T-cell (primary cell): ENCODE measurements around the gene SOSTDC1. TPM values are rescaled to one million over a fixed set of nuclear protein-coding genes. Genes with fewer than 3 reads are reported as not detected.

ENCODE experiments used
- ATAC-seq, 4 experiments: fragments of 200-7000 bp in 3 of 4; fragments of 150-1000 bp in 1 of 4; cut with Tn5 transposase; replicated peaks in 1 of 4; 1 replicate in 3 of 4; 2 replicates in 1 of 4; pipeline ENCODE4 v1.10.0; 2021; ENCODE audit warnings: moderate library complexity in 3 of 4, mild to moderate bottlenecking in 2 of 4, moderate number of reproducible peaks in 1 of 4
- CTCF ChIA-PET, 2 donors: fragments of 300-600 bp; sonication (Branson Sonifier 250); formaldehyde crosslinking; loops; one replicate each; lab custom pipeline; 2022; ENCODE audit warnings: antibody characterized with exemption in 2 of 2; lab: Charles Lee
- POLR2A ChIA-PET, 2 donors: fragments of 300-600 bp; sonication (Branson Sonifier 250); formaldehyde crosslinking; loops; one replicate each; lab custom pipeline; 2022; ENCODE audit warnings: antibody characterized with exemption in 2 of 2; lab: Charles Lee
- DNase-seq, 35 experiments: peaks; one replicate each; pipeline versions ENCODE4 v3.0.0 to v3.0.0-alpha.2; 2013 to 2023
- H3K27ac ChIP-seq: one replicate; pipeline ENCODE4 v1.5.1; 2013; ENCODE audit warnings: low read length
- H3K27me3 ChIP-seq, 2 experiments: replicated peaks in 1 of 2; 1 replicate in 1 of 2; 2 replicates in 1 of 2; pipeline versions ENCODE4 v1.6.1 to v1.7.0; 2013; ENCODE audit warnings: low read length in 1 of 2, mixed read lengths in 1 of 2; ENCODE audit not compliant: control insufficient read depth in 2 of 2, insufficient read depth in 2 of 2; ENCODE audit errors: extremely low read depth in 1 of 2
- H3K36me3 ChIP-seq, 2 donors: 1 replicate in 1 of 2; 2 replicates in 1 of 2; pipeline versions ENCODE4 v1.6.1 to v1.7.0; 2013; ENCODE audit warnings: low read length in 1 of 2; ENCODE audit not compliant: control insufficient read depth in 2 of 2, insufficient read depth in 1 of 2; ENCODE audit errors: extremely low read depth in 1 of 2
- H3K4me1 ChIP-seq, 2 experiments: 1 replicate in 1 of 2; 2 replicates in 1 of 2; pipeline versions ENCODE4 v1.6.1 to v1.7.0; 2013; ENCODE audit warnings: low read length in 2 of 2, mixed read lengths in 1 of 2; ENCODE audit not compliant: insufficient read depth in 2 of 2, control insufficient read depth in 1 of 2; ENCODE audit errors: extremely low read depth in 1 of 2
- H3K4me3 ChIP-seq, 2 donors: 1 replicate in 1 of 2; 2 replicates in 1 of 2; pipeline versions ENCODE4 v1.5.1 to v1.7.0; 2013; ENCODE audit warnings: mild to moderate bottlenecking in 2 of 2, low read length in 1 of 2, moderate library complexity in 1 of 2; ENCODE audit not compliant: control insufficient read depth in 1 of 2; ENCODE audit errors: extremely low read depth in 1 of 2
- H3K9me3 ChIP-seq: 2 replicates; pipeline ENCODE4 v1.7.0; 2013
- H3K27ac Mint-ChIP-seq, 2 donors: one replicate each; pipeline ENCODE4 v1.8.0; 2020 to 2021; ENCODE audit warnings: mild to moderate bottlenecking in 2 of 2, mixed read lengths in 2 of 2
- H3K27me3 Mint-ChIP-seq, 2 donors: one replicate each; pipeline ENCODE4 v1.8.0; 2021 to 2022; ENCODE audit warnings: mixed read lengths in 2 of 2
- H3K36me3 Mint-ChIP-seq: one replicate; pipeline ENCODE4 v1.8.0; 2021; ENCODE audit warnings: mixed read lengths
- H3K4me1 Mint-ChIP-seq, 3 donors: one replicate each; pipeline ENCODE4 v1.8.0; 2020 to 2022; ENCODE audit warnings: mixed read lengths in 3 of 3, mild to moderate bottlenecking in 1 of 3
- H3K4me3 Mint-ChIP-seq, 3 donors: one replicate each; pipeline ENCODE4 v1.8.0; 2020 to 2022; ENCODE audit warnings: mild to moderate bottlenecking in 3 of 3, mixed read lengths in 3 of 3, moderate library complexity in 3 of 3
- H3K9me3 Mint-ChIP-seq, 3 donors: one replicate each; pipeline ENCODE4 v1.8.0; 2020 to 2022; ENCODE audit warnings: mixed read lengths in 3 of 3
- WGBS: methylation state at CpG from one replicate; pipeline ENCODE4 v1.1.5; 2013; ENCODE audit warnings: missing lambda C conversion rate; ENCODE audit not compliant: insufficient coverage; 5-methylcytosine and 5-hydroxymethylcytosine counted together
- total RNA-seq, 35 experiments: library from RNA in 6 of 35; stranded (reverse) in 6 of 35; fragments of 120-200 nt in 1 of 35; gene quantifications; one replicate each; pipeline versions ENCODE4 v1.2.1 to v1.2.4 and lab custom pipeline; 2013 to 2026

SOSTDC1 gene
- total RNA-seq, 5 donors from 2014 or later (not counting 1 experiment from before 2014, with no cell fraction given), result not detected

DNA sequence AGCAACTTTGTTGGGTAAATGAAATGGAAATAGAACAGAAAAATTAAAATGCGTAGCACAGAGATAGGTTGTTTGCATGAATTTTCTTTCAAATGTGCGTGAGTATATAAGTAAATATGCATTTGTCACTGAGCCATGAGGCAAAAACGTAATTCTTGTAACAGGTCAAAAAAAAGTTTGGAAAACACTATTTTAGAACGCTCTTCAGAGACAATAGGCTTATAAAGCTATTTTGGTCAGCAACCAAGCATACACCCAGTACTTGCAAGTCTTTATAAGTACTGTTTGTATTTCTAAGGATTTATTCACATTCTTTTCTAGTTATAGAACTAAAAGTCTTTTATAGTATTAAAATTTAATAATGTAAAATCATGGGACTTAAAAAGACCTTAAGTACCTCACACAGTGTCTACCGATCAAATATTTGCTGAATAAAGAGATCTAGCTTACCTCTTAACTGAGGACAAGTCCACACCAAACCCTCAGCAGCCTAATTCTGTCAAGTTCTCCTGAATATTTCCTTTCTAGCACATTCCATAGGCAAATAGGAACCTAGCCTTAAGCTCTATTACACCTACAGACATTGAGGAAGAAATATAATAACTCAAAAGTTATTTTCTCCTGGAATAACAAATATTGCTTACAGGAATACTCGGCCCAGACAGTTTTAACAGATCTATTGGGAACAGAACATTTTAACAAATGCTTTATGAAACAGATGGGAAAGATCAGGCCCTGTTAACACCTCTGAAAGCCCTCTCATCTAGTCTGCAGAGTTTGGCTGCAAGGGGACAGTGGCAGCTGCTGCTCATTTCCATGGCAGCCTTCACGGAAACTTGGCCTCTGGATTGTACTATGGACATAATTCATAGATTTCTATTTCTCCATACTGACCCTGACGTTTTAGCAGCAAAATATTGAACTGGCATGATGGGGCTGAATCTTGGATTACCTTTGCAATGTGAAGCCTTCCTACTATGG lies 53.0 kb downstream of the SOSTDC1 start:
- Mint-ChIP-seq H3K9me3 (no peaks in the 10 kb centered on the region), H3K4me3 (no peak overlapping the region), H3K4me1 (peaks cover 0 to 4% (median 0%) of the 10 kb centered on the region in 3 donors), H3K36me3 (no peaks in the 10 kb centered on the region), H3K27ac (no peak overlapping the region), H3K27me3 (no peaks in the 10 kb centered on the region)
- Histone ChIP-seq H3K9me3 (no peaks in the 10 kb centered on the region), H3K27me3 (no peaks in the 10 kb centered on the region), H3K4me1 (no peaks in the 10 kb centered on the region), H3K36me3 (no peaks in the 10 kb centered on the region), H3K4me3 (no peak overlapping the region), H3K27ac (no peak overlapping the region)
- WGBS, result 100% methylated on average over 2 of the region's 8 CpGs
- DNase-seq (no peak), ATAC-seq (no peak)
- POLR2A ChIA-PET, result no interaction called here
- CTCF ChIA-PET, result interaction anchor here (0.6 to 1.7 kb wide), 2 partner anchors 12 to 152 kb away, joined by 3 to 6 read pairs; no protein-coding TSS in a partner anchor

Other genes starting within 250 kb of the SOSTDC1 start
- 1 to 10 TPM in 4 of 5 donors, under 1 TPM in 1; 0.49 to 2.2 (median 1.0) TPM for gene CRPPA, start 44.2 kb downstream of the SOSTDC1 start, total RNA-seq
- gene LRRC72, start 61.1 kb upstream of the SOSTDC1 start, total RNA-seq, result not detected
- gene ANKMY2, start 180.0 kb upstream of the SOSTDC1 start, total RNA-seq, result 10 to 100 TPM in 2 of 5 donors, 1 to 10 TPM in 3; 7.8 to 10.9 (median 10.0) TPM
- gene BZW2, start 180.4 kb upstream of the SOSTDC1 start, total RNA-seq, result 10 to 100 TPM; 22.1 to 35.1 (median 30.2) TPM